Measurements from ENCODE around the gene OAF.

DNA sequence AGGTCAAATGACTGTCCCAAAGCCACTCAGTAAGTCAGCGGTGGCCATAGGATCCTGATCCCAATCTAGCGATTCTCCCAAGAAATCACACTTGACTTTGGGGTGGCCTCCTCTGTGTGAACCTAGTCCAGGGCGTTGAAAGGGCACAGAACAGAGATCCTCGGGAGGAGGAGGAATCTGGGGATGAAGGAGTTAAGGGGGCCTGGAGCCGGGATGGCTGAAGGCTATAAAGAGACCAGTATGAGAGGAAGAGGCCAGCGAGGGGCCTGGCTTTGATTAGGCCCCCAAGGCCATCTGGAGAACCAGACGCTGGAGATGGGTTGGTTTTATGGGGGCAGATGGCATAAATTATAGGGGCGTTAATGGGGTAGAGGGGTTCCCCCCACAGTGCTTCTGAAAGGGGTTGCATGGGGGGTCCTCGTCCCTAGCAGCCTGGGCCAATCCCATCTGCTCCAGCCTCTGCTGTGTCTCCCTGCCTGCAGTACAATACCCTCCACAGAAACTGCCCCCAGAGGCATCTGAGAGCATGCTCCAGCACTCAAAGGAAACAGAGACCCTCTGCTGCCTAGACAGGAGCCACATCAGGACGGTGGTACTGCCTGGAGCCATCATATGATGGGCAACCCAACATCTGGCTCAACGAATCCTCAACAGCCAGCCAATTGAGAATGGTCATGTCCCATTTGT is 37.7 kb upstream of the OAF start:
- TF ChIP-seq, protein P1, sequence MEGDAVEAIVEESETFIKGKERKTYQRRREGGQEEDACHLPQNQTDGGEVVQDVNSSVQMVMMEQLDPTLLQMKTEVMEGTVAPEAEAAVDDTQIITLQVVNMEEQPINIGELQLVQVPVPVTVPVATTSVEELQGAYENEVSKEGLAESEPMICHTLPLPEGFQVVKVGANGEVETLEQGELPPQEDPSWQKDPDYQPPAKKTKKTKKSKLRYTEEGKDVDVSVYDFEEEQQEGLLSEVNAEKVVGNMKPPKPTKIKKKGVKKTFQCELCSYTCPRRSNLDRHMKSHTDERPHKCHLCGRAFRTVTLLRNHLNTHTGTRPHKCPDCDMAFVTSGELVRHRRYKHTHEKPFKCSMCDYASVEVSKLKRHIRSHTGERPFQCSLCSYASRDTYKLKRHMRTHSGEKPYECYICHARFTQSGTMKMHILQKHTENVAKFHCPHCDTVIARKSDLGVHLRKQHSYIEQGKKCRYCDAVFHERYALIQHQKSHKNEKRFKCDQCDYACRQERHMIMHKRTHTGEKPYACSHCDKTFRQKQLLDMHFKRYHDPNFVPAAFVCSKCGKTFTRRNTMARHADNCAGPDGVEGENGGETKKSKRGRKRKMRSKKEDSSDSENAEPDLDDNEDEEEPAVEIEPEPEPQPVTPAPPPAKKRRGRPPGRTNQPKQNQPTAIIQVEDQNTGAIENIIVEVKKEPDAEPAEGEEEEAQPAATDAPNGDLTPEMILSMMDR (IDR thresholded peaks at IDR 0.05; ENCODE audit: low read depth, low read length, poor library complexity, severe bottlenecking): no peak
- no peak for TF ChIP-seq EZH2phosphoT487 (IDR thresholded peaks at IDR 0.05; ENCODE audit: borderline replicate concordance, low read length)

Data from DOHH2 (cell line).